Testis (tissue), 3 donors: ENCODE results near the gene FMR1NB. TPM values are rescaled to one million over a fixed set of nuclear protein-coding genes. Genes with fewer than 3 reads are reported as not detected.

Source experiments
- DNase-seq: peaks from one replicate; pipeline ENCODE4 v3.0.0-alpha.2; 2019
- H3K27ac ChIP-seq, 2 donors: fragments of 200-600 bp; sonication (generic); one replicate each; pipeline ENCODE4 v1.5.1; 2019
- H3K27me3 ChIP-seq: fragments of 200-600 bp; sonication (generic); one replicate; pipeline ENCODE4 v1.5.1; 2019
- H3K36me3 ChIP-seq: fragments of 200-600 bp; sonication (generic); one replicate; pipeline ENCODE4 v1.5.1; 2017; ENCODE audit warnings: low read depth; ENCODE audit errors: missing control alignments
- H3K4me1 ChIP-seq: fragments of 200-600 bp; sonication (generic); one replicate; pipeline ENCODE4 v1.5.1; 2019
- H3K4me3 ChIP-seq, 2 donors: fragments of 200-600 bp; sonication (generic); one replicate each; pipeline ENCODE4 v1.5.1; 2017 to 2019
- H3K9me3 ChIP-seq: fragments of 200-600 bp; sonication (generic); one replicate; pipeline ENCODE4 v1.5.1; 2017
- CTCF ChIP-seq, 3 experiments: fragments of 450-650 bp in 2 of 3; fragments of 200-600 bp in 1 of 3; sonication (generic) in 1 of 3; IDR thresholded peaks; one replicate each; pipeline ENCODE4 v1.5.1; 2016 to 2019; ENCODE audit warnings: antibody characterized with exemption in 3 of 3, mild to moderate bottlenecking in 2 of 3, moderate library complexity in 1 of 3
- POLR2A ChIP-seq: fragments of 450-650 bp; IDR thresholded peaks from one replicate; pipeline ENCODE4 v1.6.1; 2017; ENCODE audit warnings: antibody characterized with exemption, mild to moderate bottlenecking, moderate library complexity
- WGBS, 2 donors: methylation state at CpG; one replicate each; pipeline ENCODE4 v1.1.5; 2018; 5-methylcytosine and 5-hydroxymethylcytosine counted together
- intact Hi-C: fragments of 100-400 bp; cut with DNase I; formaldehyde crosslinking; loops from one replicate; pipeline ENCODE4 v1.15.1; 2023; ENCODE audit warnings: low total_unique reads
- polyA plus RNA-seq: library from polyadenylated mRNA; stranded (reverse); fragments of 350-450 nt; fragmentation: Illumina TruSeq; extraction: RNeasy Lipid Tissue Mini Kit (QIAGEN cat#74804); gene quantifications from one replicate; pipeline ENCODE4 v1.2.3, GENCODE V29; 2014; ENCODE audit warnings: low read depth, low replicate concordance; ENCODE audit not compliant: insufficient read depth
- total RNA-seq, 2 donors: library from RNA; depleted of rRNA; stranded (reverse); fragments of >200 nt; gene quantifications; one replicate each; pipeline ENCODE4 v1.2.3, GENCODE V29; 2016

Gene FMR1NB
- total and polyA plus RNA-seq, 3 donors from 2014 or later = 48.2 to 77.8 (median 70.7) TPM

GRCh38 chrX:147960722-147961121, 20.4 kb upstream of the FMR1NB start:
- intact Hi-C loops = no loop called here
- Histone ChIP-seq H3K36me3 (no peaks in the 10 kb centered on the region), H3K9me3 (no peaks in the 10 kb centered on the region), H3K27me3 (no peaks in the 10 kb centered on the region), H3K4me3 (no peak overlapping the region), H3K4me1 (no peaks in the 10 kb centered on the region), H3K27ac (no peak overlapping the region)
- TF ChIP-seq POLR2A (no peak), CTCF (IDR thresholded peaks at IDR 0.05) (no peak)
- no peak for DNase-seq
- 62 to 89% methylated on average over 2 of the region's 2 CpGs for WGBS, 2 donors

DNA sequence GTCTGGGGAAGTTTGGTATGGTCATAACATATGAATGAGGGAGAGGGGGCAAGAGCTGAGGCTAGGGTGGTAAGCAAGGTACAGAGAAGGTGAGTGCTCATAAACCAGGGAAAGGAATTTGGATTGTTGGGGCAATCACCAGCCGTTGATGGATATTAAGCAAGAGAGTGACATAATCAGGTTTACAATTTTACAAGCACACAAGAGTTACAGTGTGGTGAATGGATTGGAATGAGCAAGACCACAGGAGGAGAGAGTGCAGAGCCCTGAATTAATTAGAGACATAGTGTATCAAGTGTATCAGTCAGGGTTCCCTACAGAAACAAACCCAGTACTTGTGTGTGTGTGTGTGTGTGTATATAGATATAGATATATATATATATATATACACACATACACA, 18.7 kb upstream of the FMR1NB start:
- no peaks in the 10 kb centered on the region for H3K27me3 ChIP-seq
- no peak for TF ChIP-seq CTCF (IDR thresholded peaks at IDR 0.05)
- TF ChIP-seq POLR2A = no peak
- no peaks in the 10 kb centered on the region for H3K9me3 ChIP-seq
- no peaks in the 10 kb centered on the region for H3K36me3 ChIP-seq
- intact Hi-C loops = no loop called here
- DNase-seq = no peak
- WGBS, 2 donors = 93 to 100% methylated on average over 1 of the region's 1 CpG
- no peak overlapping the region for H3K4me3 ChIP-seq
- H3K4me1 ChIP-seq = no peaks in the 10 kb centered on the region
- no peak overlapping the region for H3K27ac ChIP-seq

DNA sequence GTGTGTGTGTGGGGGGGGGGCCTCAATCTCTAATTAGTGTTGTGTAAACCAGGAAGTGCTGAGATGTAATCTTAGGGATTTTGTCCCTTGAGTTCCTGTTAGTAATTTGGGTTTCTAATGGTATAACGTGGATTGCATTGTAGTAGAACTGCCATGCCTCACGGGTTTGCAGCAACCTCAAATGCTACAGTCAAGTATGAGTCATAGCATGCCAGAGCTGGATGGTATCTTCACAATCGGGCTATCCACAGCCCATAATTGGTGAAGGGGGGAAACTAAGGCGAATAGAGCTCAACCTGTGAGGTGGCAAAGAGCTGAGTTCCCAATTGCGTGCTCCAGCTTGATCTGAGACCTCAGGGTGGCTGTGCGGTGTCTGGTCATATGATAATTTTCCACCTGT, 2.2 kb upstream of the FMR1NB start:
- no peaks in the 10 kb centered on the region for H3K27me3 ChIP-seq
- H3K4me1 ChIP-seq = no peaks in the 10 kb centered on the region
- no peak for TF ChIP-seq POLR2A
- TF ChIP-seq CTCF (IDR thresholded peaks at IDR 0.05) = no peak
- H3K9me3 ChIP-seq = no peaks in the 10 kb centered on the region
- no peak for DNase-seq
- H3K27ac ChIP-seq = no peak overlapping the region
- 89 to 94% methylated on average over 4 to 5 of the region's 6 CpGs for WGBS, 2 donors
- H3K4me3 ChIP-seq = no peak overlapping the region
- intact Hi-C loops = no loop called here
- H3K36me3 ChIP-seq = no peaks in the 10 kb centered on the region

DNA sequence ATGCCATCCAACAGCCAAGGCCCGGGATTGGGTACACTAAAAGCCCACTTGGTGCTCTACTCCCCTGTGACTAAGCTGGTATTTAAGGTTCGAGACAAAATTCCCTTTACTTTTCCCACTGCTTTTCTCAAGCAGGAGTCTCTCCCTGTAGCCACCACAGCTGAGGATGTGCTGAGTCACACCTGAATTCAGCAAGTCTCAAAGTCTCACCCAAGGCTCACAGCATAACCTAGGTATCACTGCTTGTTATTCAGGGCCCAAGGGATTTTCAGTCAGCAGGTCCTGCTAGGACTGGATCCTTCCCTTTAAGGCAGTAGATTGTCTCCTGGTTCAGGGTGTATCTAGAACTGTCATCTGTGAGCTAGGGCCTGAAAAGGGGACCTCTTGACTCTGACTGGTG, 39.2 kb downstream of the FMR1NB start:
- Histone ChIP-seq H3K4me3 (no peak overlapping the region), H3K36me3 (no peaks in the 10 kb centered on the region), H3K27me3 (no peaks in the 10 kb centered on the region), H3K27ac (no peak overlapping the region), H3K9me3 (no peaks in the 10 kb centered on the region), H3K4me1 (no peaks in the 10 kb centered on the region)
- WGBS, 2 donors = 96 to 100% methylated on average over 1 to 2 of the region's 2 CpGs
- TF ChIP-seq POLR2A (no peak), CTCF (IDR thresholded peaks at IDR 0.05) (no peak)
- DNase-seq = no peak
- intact Hi-C loops = no loop called here

DNA sequence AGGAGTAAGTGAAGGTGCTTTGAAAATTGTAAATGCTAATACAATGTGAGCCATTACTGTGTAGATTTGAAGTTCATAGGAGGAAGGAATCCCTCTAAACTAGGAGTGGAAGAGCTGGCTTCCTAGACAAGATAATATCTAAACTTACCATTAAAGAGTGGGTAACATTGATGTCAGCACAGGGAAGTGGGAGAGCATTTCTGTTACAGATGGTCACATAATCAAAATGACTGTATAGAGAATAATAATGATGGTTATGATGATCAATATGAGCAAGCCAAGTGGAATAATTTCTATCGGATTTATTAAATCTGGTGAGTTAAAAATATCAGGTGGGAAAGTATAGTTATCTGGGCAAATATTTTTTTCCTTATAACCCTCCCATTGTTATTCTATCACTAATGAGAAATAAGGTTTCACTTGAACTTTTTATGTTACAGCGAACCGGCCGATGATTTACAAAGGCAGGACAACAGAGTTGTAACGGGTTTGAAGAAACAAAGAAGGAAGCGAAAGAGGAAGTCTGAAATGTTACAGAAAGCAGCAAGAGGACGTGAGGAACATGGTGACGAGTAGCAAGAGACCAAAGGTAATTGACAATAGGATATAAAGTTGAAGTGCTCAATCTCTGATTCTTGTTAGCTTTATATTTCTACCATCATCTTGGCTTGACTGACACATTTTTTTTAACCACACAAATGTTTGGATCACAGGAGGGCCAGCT, 43.5 kb downstream of the FMR1NB start:
- no peak overlapping the region for H3K27ac ChIP-seq
- H3K4me1 ChIP-seq = no peaks in the 10 kb centered on the region
- no peaks in the 10 kb centered on the region for H3K9me3 ChIP-seq
- 86 to 93% methylated on average over 8 of the region's 8 CpGs for WGBS, 2 donors
- intact Hi-C loops = no loop called here
- TF ChIP-seq CTCF (IDR thresholded peaks at IDR 0.05) (no peak), POLR2A (no peak)
- H3K4me3 ChIP-seq = no peak overlapping the region
- DNase-seq = no peak
- H3K27me3 ChIP-seq = no peaks in the 10 kb centered on the region
- H3K36me3 ChIP-seq = no peaks in the 10 kb centered on the region
